Measurements from ENCODE around the gene RASGRP3.

RASGRP3 gene

DNA sequence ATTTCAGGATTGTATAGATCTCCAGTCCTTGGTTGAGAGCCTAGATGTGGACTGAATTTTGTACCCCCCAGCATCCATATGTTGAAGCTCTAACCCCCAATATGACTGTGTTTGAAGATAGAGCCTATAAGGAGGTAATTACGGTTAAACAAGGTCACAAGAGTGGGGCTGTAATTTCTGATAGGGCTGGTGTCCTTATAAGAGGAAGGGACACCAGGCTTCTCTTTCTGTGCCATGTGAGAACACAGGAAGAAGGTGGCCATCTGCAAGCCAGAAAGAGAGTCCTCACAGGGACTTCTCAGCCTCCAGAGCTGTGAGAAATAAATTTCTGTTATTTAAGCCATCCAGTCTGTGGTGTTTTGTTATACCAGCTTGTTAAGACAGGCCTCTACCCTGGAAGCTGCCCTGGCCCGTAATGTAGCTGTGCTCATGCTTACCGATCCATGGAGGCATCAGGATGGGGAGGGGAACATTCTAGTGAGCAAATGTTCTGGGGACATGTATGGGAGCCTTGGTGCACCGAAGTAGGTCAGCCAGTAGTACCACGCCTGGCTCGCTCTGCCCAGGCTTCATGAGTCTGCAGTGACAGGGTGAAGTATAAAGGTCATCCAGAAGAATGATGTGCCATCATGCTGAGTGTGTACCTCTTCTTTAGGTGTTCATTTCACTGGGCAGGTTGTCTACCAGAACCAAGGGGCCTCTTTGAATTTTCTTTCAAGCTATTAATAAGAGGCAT lies 16.1 kb downstream of the RASGRP3 start:
- no peak for DNase-seq (ENCODE audit: low read depth in 2 of 2)

- no peak for DNase-seq (ENCODE audit: low read depth in 2 of 2)
Measured at GRCh38 chr2:33494155-33494779, 17.8 kb downstream of the RASGRP3 start.

GRCh38 chr2:33494877-33495641 lies 18.6 kb downstream of the RASGRP3 start:
- no peak for DNase-seq (ENCODE audit: low read depth in 2 of 2)

GRCh38 chr2:33495683-33496082 lies 19.2 kb downstream of the RASGRP3 start:
- no peak for DNase-seq (ENCODE audit: low read depth in 2 of 2)

DNA sequence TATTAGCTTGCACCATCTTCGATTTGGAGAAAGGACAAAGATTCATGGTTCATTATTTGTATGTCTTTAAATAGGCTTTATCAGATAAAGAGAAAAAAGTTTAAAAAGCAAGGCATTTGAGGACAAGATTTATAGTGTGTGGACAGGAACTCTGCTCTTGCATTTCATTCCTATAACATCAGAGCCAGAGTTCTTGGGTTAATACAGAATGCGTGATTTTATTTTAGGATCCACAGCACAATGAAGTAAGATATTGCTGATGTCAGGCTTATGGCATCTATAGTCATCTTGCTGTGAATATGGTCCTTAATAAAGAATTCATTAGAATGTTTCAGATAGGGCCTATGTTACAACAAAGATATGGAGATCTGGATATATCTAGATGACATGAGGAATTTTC lies 19.7 kb downstream of the RASGRP3 start:
- no peak for DNase-seq (ENCODE audit: low read depth in 2 of 2)

GRCh38 chr2:33496726-33497125 lies 20.3 kb downstream of the RASGRP3 start:
- DNase-seq (ENCODE audit: low read depth in 2 of 2), result no peak

- DNase-seq (ENCODE audit: low read depth in 2 of 2), result no peak
Measured at GRCh38 chr2:33497221-33497650, 20.8 kb downstream of the RASGRP3 start.

GRCh38 chr2:33498291-33498956 lies 22.0 kb downstream of the RASGRP3 start:
- no peak for DNase-seq (ENCODE audit: low read depth in 2 of 2)

GRCh38 chr2:33500177-33500576 lies 23.7 kb downstream of the RASGRP3 start:
- no peak for DNase-seq (ENCODE audit: low read depth in 2 of 2)

DNA sequence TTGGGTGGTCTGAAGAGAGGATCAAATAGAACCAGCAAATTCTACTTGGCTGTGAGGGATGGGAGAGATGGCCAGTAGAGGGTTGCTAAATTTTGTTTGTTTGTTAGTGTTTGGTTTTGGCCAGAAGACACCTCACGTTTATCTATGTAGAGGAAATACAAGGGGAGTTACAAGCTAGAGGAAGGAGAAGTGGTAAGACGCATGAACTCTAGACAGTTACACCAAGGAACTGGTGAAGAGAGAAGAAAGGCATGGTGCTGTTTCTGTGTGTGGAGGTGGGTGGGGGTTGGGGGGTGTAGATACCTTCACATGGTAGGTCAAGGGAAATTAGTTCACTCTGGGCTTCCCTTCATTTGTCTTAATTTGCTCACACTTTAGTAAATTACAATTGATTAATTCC lies 25.6 kb downstream of the RASGRP3 start:
- DNase-seq (ENCODE audit: low read depth in 2 of 2), result no peak

GRCh38 chr2:33503002-33503401 lies 26.6 kb downstream of the RASGRP3 start:
- no peak for DNase-seq (ENCODE audit: low read depth in 2 of 2)

GRCh38 chr2:33505966-33506365 lies 29.5 kb downstream of the RASGRP3 start:
- DNase-seq (ENCODE audit: low read depth in 2 of 2), result no peak

GRCh38 chr2:33509908-33510585 lies 33.6 kb downstream of the RASGRP3 start:
- DNase-seq (ENCODE audit: low read depth in 2 of 2), result no peak

DNA sequence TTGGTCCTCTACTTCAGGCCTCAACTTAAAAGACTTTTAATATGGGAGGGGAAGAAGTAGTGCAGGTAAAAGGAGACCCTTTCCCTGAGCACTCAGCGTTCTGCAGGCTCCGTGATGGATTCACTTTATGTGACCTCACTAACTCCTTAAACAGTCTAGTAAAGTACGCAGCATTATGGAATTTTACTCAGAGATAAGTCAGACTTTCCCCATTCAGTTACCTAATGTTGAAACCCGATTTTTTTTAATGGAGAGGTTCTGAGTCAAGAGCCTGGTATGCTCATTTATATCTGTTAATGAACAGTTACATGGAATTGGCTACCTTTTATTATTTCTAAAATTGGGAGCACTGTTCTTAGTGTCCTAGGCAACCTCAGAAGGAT lies 34.1 kb downstream of the RASGRP3 start:
- no peak for DNase-seq (ENCODE audit: low read depth in 2 of 2)

DNA sequence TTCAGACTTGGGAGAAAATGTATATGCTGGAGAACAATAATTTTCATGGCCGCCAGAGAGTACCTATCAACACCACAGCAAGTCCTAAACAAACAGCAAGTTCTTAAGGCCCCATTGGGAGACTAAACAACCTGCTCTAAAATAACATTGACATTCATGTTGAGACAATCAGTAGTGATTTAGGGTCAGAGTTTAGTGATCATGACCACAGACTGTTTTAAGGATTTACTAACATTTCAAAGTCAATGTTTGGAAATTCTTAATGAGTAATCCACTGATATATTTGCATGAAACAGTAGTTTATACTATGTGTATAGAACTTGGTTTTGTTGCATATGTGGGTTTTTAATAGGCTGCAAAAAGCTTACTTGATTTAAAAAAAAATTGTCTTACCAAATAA lies 34.7 kb downstream of the RASGRP3 start:
- no peak for DNase-seq (ENCODE audit: low read depth in 2 of 2)

DNA sequence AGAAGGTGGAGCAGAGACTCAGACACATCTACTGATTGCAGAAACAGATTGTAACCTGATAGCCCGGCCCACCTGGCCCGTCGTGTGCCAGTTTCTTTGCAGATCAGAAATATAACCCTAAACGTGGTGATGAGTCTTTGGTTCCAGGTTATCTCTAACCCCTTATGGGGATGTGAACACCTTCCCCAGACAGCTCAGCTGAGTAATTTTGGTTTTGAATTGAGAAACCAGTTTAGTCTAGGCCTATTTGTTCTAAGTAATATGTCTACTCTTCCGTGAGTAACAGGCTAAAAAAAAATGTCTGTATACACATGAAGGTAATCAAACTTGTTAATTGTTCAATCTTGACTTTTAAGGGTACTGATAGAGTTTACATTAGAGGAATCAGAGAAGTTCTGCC lies 35.7 kb downstream of the RASGRP3 start:
- DNase-seq (ENCODE audit: low read depth in 2 of 2), result no peak

DNA sequence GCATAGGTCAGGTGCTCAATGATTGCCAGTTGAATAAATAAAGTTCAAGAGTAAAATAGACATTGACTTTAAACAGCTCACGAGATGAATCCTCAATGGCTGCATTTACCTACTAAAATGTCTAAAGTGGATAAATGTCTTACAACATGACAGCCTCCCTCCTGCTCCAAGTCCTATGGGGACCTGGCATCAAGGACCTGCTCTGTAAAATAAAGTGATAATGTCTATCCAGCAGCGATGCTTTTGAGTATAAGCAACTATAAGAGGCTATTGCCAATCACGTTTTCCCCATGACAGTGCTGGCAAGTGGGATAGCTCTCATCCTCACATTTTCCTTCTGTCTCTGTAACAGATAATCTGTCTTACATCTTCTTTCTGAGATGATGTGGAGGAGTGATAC lies 37.0 kb downstream of the RASGRP3 start:
- no peak for DNase-seq (ENCODE audit: low read depth in 2 of 2)

DNA sequence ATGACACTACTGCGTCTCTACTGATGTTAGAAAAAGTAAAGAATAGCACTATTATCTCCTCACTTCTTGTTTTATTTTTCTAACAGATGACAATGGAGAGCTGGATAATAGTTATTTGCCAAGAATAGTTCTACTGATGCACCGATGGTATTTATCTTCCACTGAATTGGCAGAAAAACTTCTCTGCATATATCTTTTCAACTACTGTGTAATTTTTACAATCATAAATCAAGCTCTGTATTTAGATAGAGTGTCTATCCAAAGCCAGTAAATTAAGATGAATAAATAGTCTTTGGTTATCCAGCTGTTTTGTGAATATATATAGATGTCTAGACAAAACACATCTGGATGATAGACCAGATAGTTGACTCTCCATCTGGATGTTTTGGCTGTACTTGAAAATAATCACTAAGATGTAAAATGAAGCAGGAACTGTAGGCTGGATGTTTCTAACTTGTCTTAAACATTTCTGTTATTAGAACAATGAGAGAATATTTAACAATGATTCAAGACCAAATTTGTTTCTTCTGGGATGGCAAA lies 40.1 kb downstream of the RASGRP3 start:
- no peak for DNase-seq (ENCODE audit: low read depth in 2 of 2)

DNA sequence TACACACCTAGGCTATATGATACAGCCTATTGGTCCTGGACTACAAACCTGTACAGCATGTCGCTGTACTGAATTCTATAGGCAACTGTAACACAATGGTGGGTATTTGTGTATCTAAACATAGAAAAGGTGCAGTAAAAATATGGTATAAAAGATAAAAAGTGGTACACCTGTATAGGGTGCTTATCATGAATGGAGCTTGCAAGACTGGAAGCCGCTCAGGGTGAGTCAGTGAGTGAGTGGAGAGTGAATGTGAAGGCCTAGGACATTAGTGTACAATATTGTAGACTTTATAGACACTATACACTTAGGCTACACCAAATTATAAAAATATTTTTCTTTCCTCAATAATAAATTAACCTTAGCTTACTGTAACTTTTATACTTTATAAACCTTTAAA lies 41.8 kb downstream of the RASGRP3 start:
- no peak for DNase-seq (ENCODE audit: low read depth in 2 of 2)

DNA sequence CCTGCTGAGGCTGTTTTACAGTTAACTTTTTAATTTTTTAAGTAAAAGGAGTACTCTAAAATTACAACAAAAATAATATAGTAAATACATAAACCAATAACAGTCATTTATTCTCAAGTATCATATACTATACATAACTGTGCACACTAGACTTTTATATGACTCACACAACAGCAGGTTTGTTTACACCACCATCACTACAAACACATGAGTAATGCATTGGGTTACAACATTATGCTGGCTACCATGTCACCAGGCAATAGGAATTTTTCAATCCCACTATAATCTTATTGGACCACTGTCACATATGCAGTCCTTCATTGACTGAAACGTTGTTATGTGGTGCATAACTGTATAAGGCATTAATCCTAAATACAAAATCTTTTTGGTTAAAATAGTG lies 42.5 kb downstream of the RASGRP3 start:
- no peak for DNase-seq (ENCODE audit: low read depth in 2 of 2)

DNA sequence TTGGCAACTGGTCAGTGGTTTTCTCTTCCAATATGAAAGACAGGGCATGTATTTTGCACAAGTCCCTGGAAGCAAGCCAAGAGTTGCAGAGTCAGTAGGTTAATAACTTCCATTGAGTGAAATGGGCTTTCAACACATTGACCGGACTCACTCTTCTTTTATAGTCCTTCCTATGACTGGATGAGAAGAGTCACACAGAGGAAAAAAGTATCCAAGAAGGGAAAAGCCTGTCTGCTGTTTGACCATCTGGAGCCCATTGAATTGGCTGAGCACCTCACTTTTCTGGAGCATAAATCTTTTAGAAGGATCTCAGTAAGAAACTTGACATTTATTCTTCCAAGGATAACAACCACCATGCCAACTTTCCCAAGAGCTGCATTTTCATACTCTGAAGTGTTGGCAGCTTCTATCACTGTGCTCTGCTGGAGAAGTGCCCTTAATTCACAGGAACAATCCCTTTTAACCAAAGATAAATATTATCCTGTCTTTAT lies 45.4 kb downstream of the RASGRP3 start:
- no peak for DNase-seq (ENCODE audit: low read depth in 2 of 2)
